ENCODE measurements around the gene RNF166.

Gene RNF166

GRCh38 chr16:88723507-88723887 lies 17.3 kb upstream of the RNF166 start:
- no peak for DNase-seq

- DNase-seq, result no peak
Observed at GRCh38 chr16:88722784-88723506, 16.7 kb upstream of the RNF166 start.

GRCh38 chr16:88721815-88722755 lies 15.9 kb upstream of the RNF166 start:
- DNase-seq, result no peak

- no peak for DNase-seq
Observed at GRCh38 chr16:88721236-88721635, 15.0 kb upstream of the RNF166 start.

GRCh38 chr16:88720396-88720970 lies 14.3 kb upstream of the RNF166 start:
- no peak for DNase-seq

GRCh38 chr16:88719933-88720296 lies 13.7 kb upstream of the RNF166 start:
- no peak for DNase-seq

- no peak for DNase-seq
Observed at GRCh38 chr16:88719267-88719932, 13.2 kb upstream of the RNF166 start.

GRCh38 chr16:88718178-88718577 lies 12.0 kb upstream of the RNF166 start:
- DNase-seq, result no peak

GRCh38 chr16:88716601-88717001 lies 10.4 kb upstream of the RNF166 start:
- no peak for DNase-seq

GRCh38 chr16:88716201-88716600 lies 10.0 kb upstream of the RNF166 start:
- DNase-seq, result no peak

- DNase-seq, result no peak
Observed at GRCh38 chr16:88715312-88716190, 9.3 kb upstream of the RNF166 start.

- no peak for DNase-seq
Observed at GRCh38 chr16:88714420-88715302, 8.5 kb upstream of the RNF166 start.

- DNase-seq, result no peak
Observed at GRCh38 chr16:88713568-88714419, 7.6 kb upstream of the RNF166 start.

GRCh38 chr16:88713054-88713453 lies 6.8 kb upstream of the RNF166 start:
- no peak for DNase-seq

GRCh38 chr16:88712362-88712979 lies 6.3 kb upstream of the RNF166 start:
- no peak for DNase-seq

- DNase-seq, result no peak
Observed at GRCh38 chr16:88711750-88712340, 5.6 kb upstream of the RNF166 start.

GRCh38 chr16:88710556-88710955 lies 4.3 kb upstream of the RNF166 start:
- DNase-seq, result peak in 1 of 3 experiments; percentile 15

- DNase-seq, result no peak
Observed at GRCh38 chr16:88706965-88707826, 988 bp upstream of the RNF166 start.

Data from NCI-H1417 (cell line).